Peyer's patch (tissue), 4 donors: ENCODE data around the gene MAGI2.
A peak's percentile ranks its signal among the peaks of the same experiment; 100 is the strongest.

ENCODE experiments used
- POLR2A ChIP-seq, 2 donors: fragments of 450-650 bp; IDR thresholded peaks; one replicate each; pipeline ENCODE4 v1.5.1; 2017; ENCODE audit warnings: antibody characterized with exemption in 2 of 2, mild to moderate bottlenecking in 2 of 2, moderate library complexity in 2 of 2
- TF ChIP-seq, protein P1 (sequence below), 6 experiments: fragments of 450-650 bp in 4 of 6; fragments of 200-600 bp in 2 of 6; sonication (generic) in 1 of 6; IDR thresholded peaks; one replicate each; pipeline ENCODE4 v1.5.1; 2017 to 2019; ENCODE audit warnings: antibody characterized with exemption in 6 of 6, mild to moderate bottlenecking in 3 of 6, moderate library complexity in 1 of 6

GRCh38 chr7:78226059-78226719 is 1227.3 kb downstream of the MAGI2 start:
- TF ChIP-seq, protein P1, sequence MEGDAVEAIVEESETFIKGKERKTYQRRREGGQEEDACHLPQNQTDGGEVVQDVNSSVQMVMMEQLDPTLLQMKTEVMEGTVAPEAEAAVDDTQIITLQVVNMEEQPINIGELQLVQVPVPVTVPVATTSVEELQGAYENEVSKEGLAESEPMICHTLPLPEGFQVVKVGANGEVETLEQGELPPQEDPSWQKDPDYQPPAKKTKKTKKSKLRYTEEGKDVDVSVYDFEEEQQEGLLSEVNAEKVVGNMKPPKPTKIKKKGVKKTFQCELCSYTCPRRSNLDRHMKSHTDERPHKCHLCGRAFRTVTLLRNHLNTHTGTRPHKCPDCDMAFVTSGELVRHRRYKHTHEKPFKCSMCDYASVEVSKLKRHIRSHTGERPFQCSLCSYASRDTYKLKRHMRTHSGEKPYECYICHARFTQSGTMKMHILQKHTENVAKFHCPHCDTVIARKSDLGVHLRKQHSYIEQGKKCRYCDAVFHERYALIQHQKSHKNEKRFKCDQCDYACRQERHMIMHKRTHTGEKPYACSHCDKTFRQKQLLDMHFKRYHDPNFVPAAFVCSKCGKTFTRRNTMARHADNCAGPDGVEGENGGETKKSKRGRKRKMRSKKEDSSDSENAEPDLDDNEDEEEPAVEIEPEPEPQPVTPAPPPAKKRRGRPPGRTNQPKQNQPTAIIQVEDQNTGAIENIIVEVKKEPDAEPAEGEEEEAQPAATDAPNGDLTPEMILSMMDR (IDR thresholded peaks at IDR 0.05), result peak in 4 of 6 experiments; percentile 13 to 41 (median 30)
- no peak for TF ChIP-seq POLR2A (IDR thresholded peaks at IDR 0.05)
